HEK293T (cell line): ENCODE results near the gene ZCCHC14.

Experiments used
- CTCF ChIA-PET: fragments of 350-600 bp; formaldehyde crosslinking; extraction: SDS; loops from one replicate; lab custom pipeline; 2021; ENCODE audit warnings: antibody characterized with exemption, inconsistent platforms; lab: Yijun Ruan, JAX
- POLR2A ChIA-PET: fragments of 350-600 bp; formaldehyde crosslinking; extraction: SDS; loops from one replicate; lab custom pipeline; 2020; ENCODE audit warnings: antibody characterized with exemption, inconsistent platforms; lab: Yijun Ruan, JAX
- DNase-seq: peaks from one replicate; pipeline ENCODE4 v3.0.0; 2012; ENCODE audit warnings: mixed read lengths; ENCODE audit errors: extremely low spot score
- ARNT ChIP-seq: fragments of 450-650 bp; IDR thresholded peaks from 2 replicates; pipeline ENCODE4 v1.6.1; 2017; ENCODE audit warnings: mild to moderate bottlenecking
- BHLHE40 ChIP-seq: fragments of 450-650 bp; IDR thresholded peaks from 2 replicates; pipeline ENCODE4 v1.6.1; 2016; ENCODE audit warnings: mild to moderate bottlenecking, moderate library complexity, borderline replicate concordance
- CTBP1 ChIP-seq: fragments of 450-650 bp; IDR thresholded peaks from 2 replicates; pipeline ENCODE4 v1.6.1; 2016; ENCODE audit warnings: borderline replicate concordance
- ELF4 ChIP-seq: fragments of 450-650 bp; IDR thresholded peaks from 2 replicates; pipeline ENCODE4 v1.6.1; 2017; ENCODE audit warnings: antibody characterized with exemption
- FOXA1 ChIP-seq: fragments of 450-650 bp; IDR thresholded peaks from 2 replicates; pipeline ENCODE4 v1.6.1; 2016; ENCODE audit warnings: mild to moderate bottlenecking
- FOXK2 ChIP-seq: fragments of 450-650 bp; IDR thresholded peaks from 2 replicates; pipeline ENCODE4 v1.6.1; 2016; ENCODE audit warnings: mild to moderate bottlenecking
- FOXM1 ChIP-seq: fragments of 450-650 bp; IDR thresholded peaks from 2 replicates; pipeline ENCODE4 v1.6.1; 2017; ENCODE audit warnings: mild to moderate bottlenecking, borderline replicate concordance
- HDGF ChIP-seq: fragments of 450-650 bp; IDR thresholded peaks from 2 replicates; pipeline ENCODE4 v1.6.1; 2017; ENCODE audit warnings: antibody characterized with exemption, borderline replicate concordance
- L3MBTL2 ChIP-seq: fragments of 450-650 bp; conservative IDR thresholded peaks from 2 replicates; pipeline ENCODE4 v1.6.1; 2016; ENCODE audit warnings: mild to moderate bottlenecking
- LEF1 ChIP-seq: fragments of 450-650 bp; IDR thresholded peaks from 2 replicates; pipeline ENCODE4 v1.6.1; 2017; ENCODE audit warnings: mild to moderate bottlenecking, borderline replicate concordance
- NFRKB ChIP-seq: fragments of 450-650 bp; IDR thresholded peaks from 2 replicates; pipeline ENCODE4 v1.6.1; 2016; ENCODE audit warnings: mild to moderate bottlenecking, moderate library complexity
- PKNOX1 ChIP-seq: fragments of 450-650 bp; IDR thresholded peaks from 2 replicates; pipeline ENCODE4 v1.6.1; 2016
- SP1 ChIP-seq: fragments of 450-650 bp; IDR thresholded peaks from 2 replicates; pipeline ENCODE4 v1.6.1; 2017
- SUZ12 ChIP-seq: fragments of 450-650 bp; IDR thresholded peaks from 2 replicates; pipeline ENCODE4 v1.6.1; 2016; ENCODE audit warnings: mild to moderate bottlenecking
- TARDBP ChIP-seq: fragments of 450-650 bp; IDR thresholded peaks from 2 replicates; pipeline ENCODE4 v1.6.1; 2016
- ZNF384 ChIP-seq: fragments of 450-650 bp; IDR thresholded peaks from 2 replicates; pipeline ENCODE4 v1.6.1; 2016

Gene ZCCHC14

GRCh38 chr16:87492721-87493607, at the start of gene ZCCHC14:
TSS of gene ZCCHC14 (minus strand) at chr16:87493024. CDS start at chr16:87492238, 786 bp downstream.
- TF ChIP-seq LEF1 (peak; percentile 73; the same call in 1 of the 2 replicates), ELF4 (no peak), PKNOX1 (peak; percentile 99), SUZ12 (no peak), FOXM1 (peak; percentile 84), L3MBTL2 (0 out of 2 replicates have a peak, but pooled peaks have one; percentile 19)
- ChIA-PET POLR2A (no interaction called here), CTCF (no interaction called here)
- DNase-seq, result peak; percentile 96

DNA sequence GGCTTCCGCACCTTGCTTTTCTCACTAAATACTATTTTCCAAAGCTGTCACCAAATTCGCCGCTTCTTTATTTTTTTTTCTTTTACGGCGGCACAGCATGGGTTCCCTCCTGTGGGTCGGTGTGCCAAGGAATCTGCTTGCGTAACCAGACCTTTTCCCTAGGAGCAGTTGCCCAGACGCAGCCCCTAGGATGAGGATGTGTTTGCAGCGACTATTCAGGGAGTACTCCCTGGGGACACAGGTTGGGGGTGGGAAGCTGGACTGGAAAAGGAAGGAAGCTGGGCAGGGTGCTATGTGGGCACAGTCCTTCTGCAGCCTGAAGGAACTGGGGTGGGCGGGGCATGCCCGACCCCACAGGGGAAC, 49.0 kb upstream of the ZCCHC14 start:
- ChIA-PET POLR2A (no interaction called here), CTCF (no interaction called here)
- no peak for TF ChIP-seq SP1
- no peak for TF ChIP-seq ARNT
- no peak for TF ChIP-seq HDGF
- no peak for TF ChIP-seq CTBP1
- TF ChIP-seq TARDBP, result no peak
- no peak for TF ChIP-seq SUZ12
- no peak for TF ChIP-seq L3MBTL2
- TF ChIP-seq FOXM1, result no peak
- TF ChIP-seq ELF4, result no peak
- no peak for TF ChIP-seq FOXK2
- TF ChIP-seq FOXA1, result no peak
- TF ChIP-seq BHLHE40, result no peak
- TF ChIP-seq PKNOX1, result no peak
- no peak for TF ChIP-seq LEF1

GRCh38 chr16:87541147-87541871, 48.5 kb upstream of the ZCCHC14 start:
- peak; percentile 43 for DNase-seq
- ChIA-PET POLR2A (no interaction called here), CTCF (no interaction called here)

More for the DNA sequence above, 49.0 kb upstream of the ZCCHC14 start:
- DNase-seq, result no peak

GRCh38 chr16:87540897-87541146, 48.0 kb upstream of the ZCCHC14 start:
- CTCF ChIA-PET, result no interaction called here
- POLR2A ChIA-PET, result no interaction called here
- no peak for DNase-seq
- TF ChIP-seq NFRKB (no peak), ZNF384 (no peak), CTBP1 (no peak), SP1 (no peak), LEF1 (no peak), FOXK2 (no peak), HDGF (no peak), BHLHE40 (no peak), L3MBTL2 (no peak), FOXA1 (no peak), PKNOX1 (no peak), ELF4 (no peak), TARDBP (no peak), FOXM1 (no peak), ARNT (no peak), SUZ12 (no peak)

More at GRCh38 chr16:87541147-87541871, 48.5 kb upstream of the ZCCHC14 start:
- no peak for TF ChIP-seq FOXK2
- TF ChIP-seq FOXA1, result no peak
- TF ChIP-seq SP1, result no peak
- TF ChIP-seq FOXM1, result no peak
- TF ChIP-seq PKNOX1, result no peak
- TF ChIP-seq HDGF, result no peak
- TF ChIP-seq ELF4, result no peak
- TF ChIP-seq L3MBTL2, result no peak
- no peak for TF ChIP-seq TARDBP
- no peak for TF ChIP-seq NFRKB
- TF ChIP-seq ARNT, result no peak
- no peak for TF ChIP-seq BHLHE40
- TF ChIP-seq LEF1, result no peak
- TF ChIP-seq ZNF384, result no peak

GRCh38 chr16:87540072-87540896, 47.5 kb upstream of the ZCCHC14 start:
- no peak for TF ChIP-seq LEF1
- TF ChIP-seq CTBP1, result no peak
- TF ChIP-seq HDGF, result no peak
- no peak for TF ChIP-seq BHLHE40
- TF ChIP-seq ZNF384, result peak; percentile 87
- ChIA-PET POLR2A (no interaction called here), CTCF (no interaction called here)
- DNase-seq, result no peak
